Ovary (tissue), 9 donors: Measurements from ENCODE around the gene GPR84. TPM values are rescaled to one million over a fixed set of nuclear protein-coding genes. Genes with fewer than 3 reads are reported as not detected.

Source experiments
- DNase-seq, 5 donors: peaks; one replicate each; pipeline ENCODE4 v3.0.0-alpha.2; 2019 to 2020
- H3K27ac ChIP-seq, 2 donors: fragments of 200-600 bp; one replicate each; pipeline versions ENCODE4 v1.5.1 to v1.8.0; 2019 to 2022
- H3K27me3 ChIP-seq: fragments of 200-600 bp; one replicate; pipeline ENCODE4 v1.8.0; 2022
- H3K36me3 ChIP-seq: fragments of 200-600 bp; sonication (generic); one replicate; pipeline ENCODE4 v1.5.1; 2019
- H3K4me1 ChIP-seq: one replicate; pipeline ENCODE4 v1.8.1; 2013; ENCODE audit warnings: mild to moderate bottlenecking, moderate library complexity; ENCODE audit not compliant: insufficient read depth
- H3K4me3 ChIP-seq: fragments of 200-600 bp; sonication (generic); one replicate; pipeline ENCODE4 v1.5.1; 2017
- H3K9me3 ChIP-seq, 2 donors: fragments of 200-600 bp in 1 of 2; sonication (generic) in 1 of 2; one replicate each; pipeline versions ENCODE4 v1.5.1 to v1.8.1; 2013 to 2019; ENCODE audit warnings: mild to moderate bottlenecking in 1 of 2, moderate library complexity in 1 of 2
- CTCF ChIP-seq, 3 donors: fragments of 450-650 bp in 2 of 3; fragments of 200-600 bp in 1 of 3; IDR thresholded peaks; one replicate each; pipeline versions ENCODE4 v1.5.1 to v1.8.0; 2016 to 2022; ENCODE audit warnings: antibody characterized with exemption in 3 of 3, mild to moderate bottlenecking in 1 of 3
- EP300 ChIP-seq: sonication (generic); formaldehyde crosslinking; IDR thresholded peaks from one replicate; pipeline ENCODE4 v1.6.1; 2017; ENCODE audit warnings: antibody characterized with exemption
- POLR2A ChIP-seq: fragments of 450-650 bp; IDR thresholded peaks from one replicate; pipeline ENCODE4 v1.6.1; 2017; ENCODE audit warnings: antibody characterized with exemption, mild to moderate bottlenecking, moderate library complexity
- WGBS, 3 donors: extraction: QIAGEN DNeasy Blood & Tissue Kit in 1 of 3; methylation state at CpG; one replicate each; pipeline versions ENCODE4 v1.1.5 to v1.1.7; 2013 to 2017; 5-methylcytosine and 5-hydroxymethylcytosine counted together
- intact Hi-C, 4 donors: fragments of 100-400 bp; cut with DNase I; formaldehyde crosslinking; loops; one replicate each; pipeline versions ENCODE4 v1.11.0 to v1.15.1; 2022 to 2023
- polyA plus RNA-seq, 2 donors: library from polyadenylated mRNA; stranded (reverse); fragments of 200-250 nt in 1 of 2; fragments of 350-450 nt in 1 of 2; fragmentation: Illumina TruSeq in 1 of 2; extraction: RNeasy Lipid Tissue Mini Kit (QIAGEN cat#74804) in 1 of 2; gene quantifications; one replicate each; pipeline ENCODE4 v1.2.3, GENCODE V29; 2013 to 2014
- total RNA-seq, 7 donors: library from RNA; depleted of rRNA in 2 of 7; stranded (reverse); fragments of >200 nt in 2 of 7; fragmentation: NEBNext Ultra II Directional in 3 of 7; extraction: Animal tissue kit (Norgen Biotek cat#: 25700) in 3 of 7; gene quantifications; one replicate each; pipeline versions ENCODE4 v1.1.0 to v1.2.4, GENCODE V29; 2016 to 2023
- donor health status: DM: no; HTN: no; CAD: no; lungs with moderate emphysema.
- donor health status: DM: no; HTN: no; CAD: no.
- donor health status: Bipolar disorder and iron deficiency.
- donor health status: DM: yes; HTN: yes; CAD: no.
- donor health status: DM: no; HTN: no; CAD: no.
- donor health status: DM: yes; HTN: yes; CAD: no.

GPR84 gene
- total and polyA plus RNA-seq, 9 donors: 0.12 to 3.1 (median 0.42) TPM

- peaks cover 8% of the 10 kb centered on the region for H3K4me1 ChIP-seq
- no peaks in the 10 kb centered on the region for H3K27me3 ChIP-seq
- intact Hi-C loops: no loop called here
- H3K36me3 ChIP-seq: no peaks in the 10 kb centered on the region
- no peak for TF ChIP-seq EP300
- TF ChIP-seq CTCF (IDR thresholded peaks at IDR 0.05): no peak
- TF ChIP-seq POLR2A: no peak
- no peak overlapping the region for H3K27ac ChIP-seq
- DNase-seq: no peak
- no peak overlapping the region for H3K4me3 ChIP-seq
- no peaks in the 10 kb centered on the region for H3K9me3 ChIP-seq
- WGBS, 3 donors: 57 to 70% (median 70%) methylated on average over 9 to 10 of the region's 10 CpGs
These were observed 47.3 kb upstream of the GPR84 start for GRCh38 chr12:54411391-54412241.

- TF ChIP-seq POLR2A (no peak), EP300 (no peak), CTCF (IDR thresholded peaks at IDR 0.05) (no peak)
- H3K4me1 ChIP-seq: peaks cover 6% of the 10 kb centered on the region
- DNase-seq: no peak
- intact Hi-C loops: no loop called here
- 89 to 96% (median 90%) methylated on average over 8 of the region's 8 CpGs for WGBS, 3 donors
- H3K9me3 ChIP-seq: no peaks in the 10 kb centered on the region
- H3K36me3 ChIP-seq: no peaks in the 10 kb centered on the region
- no peak overlapping the region for H3K4me3 ChIP-seq
- no peaks in the 10 kb centered on the region for H3K27me3 ChIP-seq
- H3K27ac ChIP-seq: no peak overlapping the region
These were observed 45.0 kb upstream of the GPR84 start for GRCh38 chr12:54409267-54409666.

GRCh38 chr12:54407183-54407905 lies 43.1 kb upstream of the GPR84 start:
- no peaks in the 10 kb centered on the region for H3K9me3 ChIP-seq
- H3K36me3 ChIP-seq: no peaks in the 10 kb centered on the region
- no peak for DNase-seq
- no peak overlapping the region for H3K4me3 ChIP-seq
- no peak overlapping the region for H3K27ac ChIP-seq
- H3K4me1 ChIP-seq: no peaks in the 10 kb centered on the region
- intact Hi-C loops: no loop called here
- 53 to 64% (median 55%) methylated on average over 5 of the region's 5 CpGs for WGBS, 3 donors
- no peaks in the 10 kb centered on the region for H3K27me3 ChIP-seq
- no peak for TF ChIP-seq CTCF (IDR thresholded peaks at IDR 0.05)
- no peak for TF ChIP-seq POLR2A
- TF ChIP-seq EP300: no peak

- Histone ChIP-seq H3K4me1 (no peaks in the 10 kb centered on the region), H3K9me3 (no peaks in the 10 kb centered on the region), H3K27ac (no peak overlapping the region), H3K36me3 (no peaks in the 10 kb centered on the region), H3K4me3 (no peak overlapping the region), H3K27me3 (no peaks in the 10 kb centered on the region)
- intact Hi-C loops: no loop called here
- TF ChIP-seq POLR2A (no peak), CTCF (IDR thresholded peaks at IDR 0.05) (no peak), EP300 (no peak)
- WGBS, 3 donors: 94 to 95% (median 94%) methylated on average over 7 of the region's 7 CpGs
- no peak for DNase-seq
These were observed 41.3 kb upstream of the GPR84 start for GRCh38 chr12:54405573-54405972.
